OCI-LY7 (cell line): ENCODE measurements around the gene EGFL7.

Experiments used
- EZH2phosphoT487 ChIP-seq: fragments of 200-600 bp; sonication (generic); IDR thresholded peaks from 2 replicates; pipeline ENCODE4 v1.6.1; 2018; ENCODE audit warnings: low read depth, borderline replicate concordance, mild to moderate bottlenecking, mixed run types, antibody characterized with exemption, low read length, moderate library complexity, mixed read lengths
- TF ChIP-seq, protein P1 (sequence below): fragments of 200-600 bp; sonication (generic); conservative IDR thresholded peaks from 2 replicates; pipeline ENCODE4 v1.5.1; 2014; ENCODE audit warnings: mild to moderate bottlenecking, antibody characterized with exemption, low read length, moderate library complexity, mixed read lengths

DNA sequence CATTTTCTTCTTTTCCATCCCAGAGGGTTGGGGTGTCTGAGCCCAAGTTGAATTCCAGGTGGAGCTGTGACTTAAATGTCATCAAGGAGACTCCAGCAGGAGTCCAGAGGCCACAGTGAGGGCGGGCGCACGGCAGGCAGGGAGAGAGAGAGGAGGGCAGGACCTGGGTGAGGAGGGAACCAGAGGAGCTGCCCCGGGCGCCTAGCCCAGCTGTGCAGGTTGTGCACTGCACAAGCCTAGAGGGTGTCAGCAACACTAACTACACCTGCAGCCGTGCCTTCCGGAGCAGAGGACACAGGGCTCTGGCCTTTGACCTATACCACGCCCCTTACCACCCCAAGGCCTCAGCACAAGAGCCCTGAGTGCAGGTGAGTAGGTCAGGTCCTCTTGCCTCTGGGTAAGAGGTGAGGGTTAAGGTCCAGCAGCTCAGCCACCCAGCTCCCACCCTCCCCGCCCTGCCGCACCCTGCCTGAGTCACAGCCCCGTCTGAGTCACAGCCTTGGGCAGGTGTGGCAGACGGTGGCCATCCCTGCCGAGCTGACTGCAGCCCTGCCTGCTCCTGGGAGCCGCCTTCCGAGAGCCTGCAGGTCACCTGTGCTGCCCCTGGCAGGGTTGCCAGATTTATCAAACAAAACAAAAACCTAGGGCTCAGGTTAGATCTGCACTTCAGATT, 30.9 kb downstream of the EGFL7 start:
- TF ChIP-seq, protein P1, sequence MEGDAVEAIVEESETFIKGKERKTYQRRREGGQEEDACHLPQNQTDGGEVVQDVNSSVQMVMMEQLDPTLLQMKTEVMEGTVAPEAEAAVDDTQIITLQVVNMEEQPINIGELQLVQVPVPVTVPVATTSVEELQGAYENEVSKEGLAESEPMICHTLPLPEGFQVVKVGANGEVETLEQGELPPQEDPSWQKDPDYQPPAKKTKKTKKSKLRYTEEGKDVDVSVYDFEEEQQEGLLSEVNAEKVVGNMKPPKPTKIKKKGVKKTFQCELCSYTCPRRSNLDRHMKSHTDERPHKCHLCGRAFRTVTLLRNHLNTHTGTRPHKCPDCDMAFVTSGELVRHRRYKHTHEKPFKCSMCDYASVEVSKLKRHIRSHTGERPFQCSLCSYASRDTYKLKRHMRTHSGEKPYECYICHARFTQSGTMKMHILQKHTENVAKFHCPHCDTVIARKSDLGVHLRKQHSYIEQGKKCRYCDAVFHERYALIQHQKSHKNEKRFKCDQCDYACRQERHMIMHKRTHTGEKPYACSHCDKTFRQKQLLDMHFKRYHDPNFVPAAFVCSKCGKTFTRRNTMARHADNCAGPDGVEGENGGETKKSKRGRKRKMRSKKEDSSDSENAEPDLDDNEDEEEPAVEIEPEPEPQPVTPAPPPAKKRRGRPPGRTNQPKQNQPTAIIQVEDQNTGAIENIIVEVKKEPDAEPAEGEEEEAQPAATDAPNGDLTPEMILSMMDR: no peak
- TF ChIP-seq EZH2phosphoT487: no peak
